HG03432 (cell line): Measurements from ENCODE around the gene ZSCAN26.
A peak's percentile ranks its signal among the peaks of the same experiment; 100 is the strongest.
"Not testable (repeated sequence)": the region's sequence is repeated elsewhere in the genome, so short reads cannot be mapped to it uniquely, and the experiment has no call there.

Experiments
- ATAC-seq: cut with Tn5 transposase; IDR thresholded peaks from one replicate; pipeline ENCODE4 v1.9.1; 2021; ENCODE audit warnings: mild to moderate bottlenecking, moderate library complexity; ENCODE audit not compliant: unreplicated experiment

ZSCAN26 gene

DNA sequence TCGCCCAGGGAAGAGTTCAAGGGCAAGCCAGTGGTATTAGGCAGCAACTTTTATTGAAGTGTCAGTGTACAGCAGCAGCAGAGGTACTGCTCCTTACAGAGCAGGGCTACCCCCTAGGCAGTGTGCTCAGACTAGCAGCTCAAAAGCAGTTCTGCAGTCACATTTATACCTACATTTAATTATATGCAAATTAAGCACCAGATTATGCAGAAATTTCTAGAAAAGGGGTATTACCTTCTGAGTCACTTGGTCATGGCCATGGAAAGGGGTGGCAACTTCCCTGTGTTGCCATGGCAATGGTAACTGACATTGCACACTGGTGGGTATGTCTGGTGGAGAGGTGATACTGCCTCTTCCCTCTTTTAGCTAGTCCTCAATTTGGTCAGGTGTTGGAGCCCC lies 12.8 kb upstream of the ZSCAN26 start:
- ATAC-seq: no peak

DNA sequence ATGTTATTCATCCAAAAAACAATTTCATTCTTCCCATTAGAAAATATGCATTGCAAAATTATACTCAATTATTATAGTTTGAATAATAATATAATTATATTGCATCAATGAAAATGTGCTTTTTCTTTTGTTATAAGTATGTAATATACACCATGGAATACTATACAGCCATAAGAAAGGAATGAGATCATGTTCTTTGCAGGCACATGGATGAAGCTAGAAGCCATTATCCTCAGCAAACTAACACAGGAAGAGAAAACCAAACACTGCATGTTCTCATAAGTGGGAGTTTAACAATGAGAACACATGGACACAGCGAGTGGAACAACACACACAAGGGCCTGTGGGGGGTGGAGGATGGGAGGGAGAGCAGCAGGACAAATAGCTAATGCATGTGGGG lies 9.9 kb upstream of the ZSCAN26 start:
- ATAC-seq: no peak

DNA sequence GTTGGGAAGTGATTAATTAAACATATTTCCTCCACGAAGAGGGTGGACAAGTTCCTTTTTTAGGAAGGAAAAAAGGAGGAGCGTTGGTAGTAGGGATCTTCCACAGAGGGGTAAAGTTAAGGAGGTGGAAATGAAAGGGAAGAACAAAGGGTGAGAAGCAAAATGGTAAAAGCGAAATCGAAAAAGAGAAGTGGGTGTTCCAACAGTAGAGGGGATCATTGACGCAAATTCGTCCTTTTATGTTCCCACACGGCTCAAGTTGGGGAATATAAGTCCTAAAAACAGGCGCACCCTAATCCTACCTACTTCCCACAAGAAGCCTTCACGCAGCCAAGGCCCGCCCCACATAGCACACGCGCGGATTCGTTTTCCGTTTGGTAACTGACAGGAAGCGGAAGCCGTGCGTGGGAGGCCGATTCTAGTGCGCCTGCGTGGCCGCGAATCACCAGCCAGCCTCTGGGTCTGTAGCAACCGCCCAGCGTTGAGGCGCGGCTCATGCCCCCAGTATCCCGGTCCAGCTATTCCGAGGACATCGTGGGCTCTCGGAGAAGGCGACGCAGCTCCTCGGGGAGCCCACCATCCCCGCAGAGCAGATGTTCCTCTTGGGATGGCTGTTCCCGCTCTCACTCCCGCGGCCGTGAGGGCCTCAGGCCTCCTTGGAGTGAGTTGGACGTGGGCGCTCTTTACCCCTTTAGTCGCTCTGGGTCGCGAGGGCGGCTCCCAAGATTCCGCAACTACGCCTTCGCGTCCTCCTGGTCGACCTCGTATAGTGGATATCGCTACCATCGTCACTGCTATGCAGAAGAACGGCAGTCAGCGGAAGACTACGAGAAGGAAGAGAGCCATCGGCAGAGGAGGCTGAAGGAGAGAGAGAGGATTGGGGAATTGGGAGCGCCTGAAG lies 7.8 kb upstream of the ZSCAN26 start, which contains the start of gene NKAPL:
NKAPL (plus strand) TSS at position 421 of the 901 bp plus-strand sequence; CDS start at position 496, 75 bp downstream.
- no peak for ATAC-seq

DNA sequence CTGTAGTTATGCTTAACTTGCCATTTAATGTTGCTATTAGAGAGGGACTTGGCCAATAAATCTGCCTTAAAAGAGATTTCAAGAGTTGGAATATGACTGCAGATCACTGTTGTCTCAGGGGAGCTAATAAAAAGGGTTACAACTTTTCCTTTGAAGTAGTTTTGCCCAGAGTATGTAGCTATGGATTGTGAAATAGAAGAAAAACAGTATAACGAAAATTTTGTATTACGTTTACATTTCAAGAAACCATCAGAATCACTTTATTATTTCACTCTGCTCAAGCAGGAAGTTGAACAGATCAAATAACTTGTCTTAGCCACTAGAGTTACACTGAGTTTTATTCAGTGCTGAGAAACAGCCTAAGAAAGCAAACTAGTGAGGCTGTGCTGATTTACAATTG lies 3.0 kb upstream of the ZSCAN26 start:
- no peak for ATAC-seq

DNA sequence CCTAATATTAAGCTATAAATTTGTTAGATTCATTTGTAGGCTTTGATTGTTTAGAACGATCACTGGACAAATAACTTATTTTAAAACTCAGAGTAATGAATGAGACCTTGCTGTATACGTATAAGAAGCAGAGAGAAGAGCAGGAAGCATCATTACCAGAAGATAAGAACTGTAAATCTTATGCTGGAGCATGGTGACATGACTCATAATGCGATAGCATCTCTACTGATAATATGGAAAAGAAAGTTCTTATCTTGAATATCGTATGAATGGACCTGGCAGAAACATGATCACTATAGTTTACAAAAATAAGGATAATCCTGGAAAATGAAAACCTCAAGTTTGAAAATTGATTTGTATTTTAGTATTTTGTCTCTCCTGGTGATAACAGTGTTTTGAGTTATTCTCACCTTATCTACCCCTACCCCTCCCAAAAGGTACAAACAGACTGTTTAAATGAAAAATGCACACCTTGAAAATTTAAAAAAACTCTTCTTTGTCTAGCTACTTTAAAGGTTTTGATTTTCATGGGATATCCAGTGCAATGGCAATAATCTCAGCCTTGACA lies 2.0 kb upstream of the ZSCAN26 start:
- no peak for ATAC-seq

DNA sequence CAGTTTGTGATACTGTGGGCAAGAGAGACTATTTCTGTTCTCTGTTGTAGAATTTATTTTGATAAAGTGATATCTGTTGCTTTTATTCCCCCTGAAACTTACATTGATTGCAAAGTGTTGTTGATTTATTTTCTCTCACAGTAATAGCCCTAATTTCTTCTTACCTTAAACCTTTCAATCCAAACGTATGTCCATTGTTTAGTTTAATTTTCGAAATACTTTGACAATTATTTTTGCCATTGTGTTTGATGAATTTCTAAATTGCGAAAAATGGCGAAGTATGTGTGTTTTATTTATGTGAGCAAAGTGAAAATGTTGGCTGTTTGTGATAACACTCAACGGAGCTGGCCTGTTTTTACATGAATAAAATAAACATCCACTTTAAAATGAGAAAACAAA lies 381 bp upstream of the ZSCAN26 start:
- no peak for ATAC-seq

DNA sequence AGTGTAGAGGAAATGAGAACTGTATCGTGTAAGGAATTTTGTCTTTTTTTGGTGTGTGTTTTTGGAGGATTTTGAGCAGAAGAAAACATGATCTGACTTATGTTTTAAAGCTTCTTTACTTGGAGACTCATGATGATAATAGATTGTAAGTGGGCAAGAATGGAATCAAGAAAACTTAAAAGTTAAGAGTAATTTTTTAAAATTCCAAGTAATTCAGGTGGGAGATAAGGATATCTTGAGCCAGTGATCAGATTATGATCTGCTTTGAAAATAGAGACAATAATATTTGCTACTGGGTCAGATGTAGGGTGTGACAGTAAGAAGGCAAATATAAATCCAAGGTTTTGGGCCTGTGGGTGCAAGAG lies 734 bp downstream of the ZSCAN26 start:
- no peak for ATAC-seq

DNA sequence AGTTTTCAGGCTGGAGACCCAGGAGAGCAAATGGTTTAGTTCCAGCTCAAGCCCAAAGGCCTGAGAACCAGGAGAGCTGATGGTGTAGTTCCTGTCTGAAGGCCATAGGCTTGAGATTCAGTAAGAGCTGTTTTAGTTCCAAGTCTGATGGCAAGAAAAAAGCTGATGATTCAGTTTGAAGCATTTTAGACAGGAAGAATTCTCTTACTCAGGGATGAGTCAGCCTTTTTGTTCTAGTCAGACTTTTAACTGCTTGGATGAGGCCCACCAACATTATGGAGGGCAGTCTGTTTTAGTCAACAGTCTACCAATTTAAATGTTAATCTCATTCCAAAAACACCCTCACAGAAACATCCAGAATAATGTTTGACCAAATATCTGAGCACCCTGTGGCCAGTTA lies 2.5 kb downstream of the ZSCAN26 start:
- no peak for ATAC-seq

DNA sequence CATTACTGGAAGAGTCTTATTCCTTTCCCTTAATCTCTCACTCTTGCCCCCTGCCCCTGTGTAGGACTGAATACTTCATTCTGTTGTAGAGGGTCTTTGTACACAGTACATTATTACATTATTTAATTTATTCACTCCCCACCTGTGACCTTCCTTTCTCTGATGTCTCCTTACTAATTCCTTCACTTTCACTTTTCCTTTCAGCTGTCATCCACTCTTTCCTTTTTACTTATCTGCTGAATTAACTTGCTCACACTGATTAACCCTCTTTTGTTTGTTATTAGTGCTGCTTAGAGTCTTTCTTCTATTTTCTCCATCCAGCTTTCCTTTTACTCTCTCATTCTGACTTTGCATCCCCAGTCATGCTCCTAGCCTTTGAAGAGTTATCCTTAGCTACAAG lies 7.9 kb downstream of the ZSCAN26 start:
- ATAC-seq: no peak

DNA sequence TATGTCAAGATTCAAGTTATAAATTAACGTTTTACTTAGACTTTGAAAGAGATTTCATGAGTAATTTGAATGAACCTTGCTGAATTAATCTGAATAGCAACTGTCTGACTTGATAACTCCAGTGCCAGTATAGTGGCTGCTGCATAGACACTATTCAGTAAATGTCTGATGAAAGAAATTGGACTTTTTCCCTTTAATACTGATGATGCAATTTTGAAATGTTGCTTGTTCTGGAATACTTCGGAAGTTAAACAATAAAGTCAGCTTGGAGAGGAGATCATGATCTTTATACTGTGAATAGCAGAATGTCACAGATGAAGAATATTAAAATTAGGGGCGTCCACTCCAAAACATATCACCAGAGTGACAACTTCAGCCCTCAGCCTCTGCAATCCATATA lies 10.8 kb downstream of the ZSCAN26 start:
- no peak for ATAC-seq

DNA sequence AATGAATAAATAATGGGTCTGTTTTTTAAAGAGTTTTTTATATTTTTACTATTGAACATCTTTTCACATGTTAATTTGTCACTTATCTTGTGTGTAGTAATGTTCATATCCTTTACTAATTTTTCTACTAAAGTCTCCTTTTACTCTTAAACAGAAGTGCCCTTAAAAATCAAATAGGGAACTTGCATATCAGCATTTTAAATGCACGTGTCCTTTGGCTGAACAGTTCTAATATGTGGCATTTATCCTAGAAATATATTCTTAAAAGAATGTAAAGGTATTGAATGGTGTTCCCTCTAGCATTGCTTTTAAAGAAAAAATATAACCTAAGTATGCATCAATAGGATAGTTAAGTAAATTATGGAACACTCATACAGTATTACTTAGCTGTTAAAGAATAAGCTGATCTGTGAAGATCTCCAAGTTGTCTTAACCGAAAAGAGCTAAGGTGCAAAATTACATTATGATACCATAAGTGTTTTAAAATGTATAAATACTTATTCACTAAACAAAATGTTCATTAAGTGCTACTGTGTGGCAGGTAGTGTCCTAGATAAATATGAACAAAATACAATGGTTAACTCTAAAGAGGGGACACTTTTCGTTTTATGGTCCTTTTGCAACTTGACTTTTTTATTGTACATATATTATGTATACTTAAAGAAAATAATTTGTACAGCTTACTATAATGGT lies 13.8 kb downstream of the ZSCAN26 start:
- ATAC-seq: no peak

DNA sequence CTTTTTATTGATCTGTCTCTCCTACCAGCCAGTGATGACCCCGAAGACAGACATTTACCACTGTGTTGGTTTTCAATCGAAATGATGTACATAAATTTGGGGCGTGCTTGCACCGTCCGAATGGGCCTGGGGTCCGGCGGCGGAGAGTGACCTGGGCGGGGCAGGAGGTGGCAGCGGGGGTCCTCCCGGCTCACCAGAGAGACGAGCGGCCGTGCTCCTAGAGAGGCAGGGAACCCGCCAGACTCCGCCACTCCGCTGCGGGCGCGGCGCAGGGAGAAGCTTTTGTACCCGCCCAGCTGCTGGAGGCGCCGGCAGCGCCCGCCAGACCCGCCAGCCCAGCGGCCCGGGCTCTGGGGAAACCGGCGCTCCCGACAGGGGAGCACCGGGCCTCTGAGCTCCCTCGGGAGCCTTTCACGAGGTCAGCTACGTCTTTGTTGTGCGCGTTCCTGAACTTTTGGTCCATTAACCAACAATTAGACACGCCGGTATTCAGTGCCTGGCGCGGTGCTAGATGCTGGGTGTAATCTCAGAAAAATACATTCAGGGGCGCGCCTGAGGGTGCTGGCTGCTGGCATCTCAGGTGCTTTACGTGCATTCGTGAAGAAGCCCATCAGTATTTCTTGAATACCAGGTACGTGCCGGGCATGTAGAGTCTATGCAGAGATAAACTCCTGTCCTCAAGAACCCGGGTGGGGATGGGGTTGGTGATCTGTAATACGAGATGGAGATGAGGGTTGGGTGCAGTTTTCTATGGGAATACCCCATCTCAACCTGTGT lies 14.5 kb downstream of the ZSCAN26 start, which contains the start of gene PGBD1:
PGBD1 (plus strand) TSS at position 285 of the 777 bp plus-strand sequence. CDS start 2,242 bp downstream, outside the sequence.
- peak; percentile 86 for ATAC-seq

DNA sequence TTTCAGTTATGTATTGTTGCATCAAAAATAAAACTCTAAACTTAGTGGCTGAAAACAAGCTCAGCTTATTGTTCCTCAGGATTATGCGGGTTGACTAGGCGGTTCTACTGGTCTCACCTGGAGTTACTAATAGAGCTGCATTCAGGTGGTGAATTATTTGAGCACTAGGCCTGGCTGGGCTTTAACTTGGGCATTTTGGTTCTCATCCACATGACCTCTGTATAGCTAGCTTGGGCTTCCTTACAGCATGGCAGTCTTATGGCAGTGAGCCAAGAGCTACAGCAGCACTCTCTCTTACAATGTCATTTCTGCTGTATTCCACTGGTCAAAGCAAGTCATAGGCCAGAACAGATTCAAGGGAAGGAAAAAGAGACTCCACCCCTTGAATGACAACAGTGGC lies 16.0 kb downstream of the ZSCAN26 start:
- no peak for ATAC-seq

DNA sequence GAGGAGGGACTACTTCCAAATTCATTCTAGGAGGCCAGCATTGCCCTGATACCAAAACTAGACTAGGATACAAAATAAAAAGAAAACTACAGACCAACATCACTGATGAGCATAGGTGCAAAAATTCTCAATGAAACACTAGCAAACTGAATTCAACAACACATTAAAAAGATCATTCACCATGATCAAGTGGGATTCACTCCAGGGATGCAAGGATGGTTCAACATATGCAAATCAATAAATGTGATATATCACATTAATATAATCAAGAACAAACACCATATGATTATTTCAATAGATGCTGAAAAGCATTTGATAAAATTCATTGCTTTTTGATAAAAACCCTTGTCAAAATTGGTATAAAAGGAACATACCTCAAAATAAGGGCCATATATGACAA lies 24.6 kb downstream of the ZSCAN26 start:
- no peak for ATAC-seq

DNA sequence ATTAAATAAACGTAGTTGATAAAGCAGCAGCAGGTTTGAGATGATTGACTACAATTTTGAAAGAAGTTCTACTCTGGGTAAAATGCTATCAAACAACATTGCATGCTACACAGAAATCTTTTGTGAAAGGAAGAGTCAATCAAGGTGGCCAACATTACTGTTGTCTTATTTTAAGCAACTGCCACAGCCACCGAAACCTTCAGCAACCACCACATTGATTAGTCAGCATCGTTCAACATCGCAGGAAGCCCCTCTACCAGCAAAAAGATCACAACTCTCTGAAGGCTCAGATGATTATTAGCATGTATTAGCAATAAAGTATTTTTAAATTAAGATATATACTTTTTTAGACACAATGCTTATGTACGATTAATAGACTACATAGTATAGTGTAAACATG lies 28.4 kb downstream of the ZSCAN26 start:
- ATAC-seq: no peak

DNA sequence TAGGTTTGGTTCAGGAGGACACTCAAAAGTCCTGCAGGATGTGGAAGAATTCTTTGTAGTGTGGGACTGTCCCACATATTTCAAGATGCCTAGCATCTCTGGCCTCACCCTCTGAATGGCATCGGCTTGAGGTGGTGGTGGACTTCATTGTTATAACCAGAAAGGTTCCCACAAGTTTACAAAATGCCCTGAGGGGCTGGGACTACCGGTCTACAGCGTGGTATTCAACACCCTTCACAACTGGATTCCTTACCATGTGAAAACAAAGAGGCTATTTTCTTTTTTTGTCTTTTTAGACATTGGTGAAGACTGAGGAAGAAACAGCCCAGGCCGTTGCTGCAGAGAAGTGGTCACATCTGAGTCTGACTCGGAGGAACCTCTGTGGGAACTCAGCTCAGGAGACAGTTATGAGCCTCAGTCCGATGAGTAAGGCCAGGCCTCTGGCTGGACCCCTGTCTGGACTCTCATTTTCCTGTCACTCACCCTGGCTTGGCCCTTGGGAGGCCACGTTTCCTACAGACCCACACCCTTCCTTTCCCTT lies 29.6 kb downstream of the ZSCAN26 start:
- ATAC-seq: no peak

DNA sequence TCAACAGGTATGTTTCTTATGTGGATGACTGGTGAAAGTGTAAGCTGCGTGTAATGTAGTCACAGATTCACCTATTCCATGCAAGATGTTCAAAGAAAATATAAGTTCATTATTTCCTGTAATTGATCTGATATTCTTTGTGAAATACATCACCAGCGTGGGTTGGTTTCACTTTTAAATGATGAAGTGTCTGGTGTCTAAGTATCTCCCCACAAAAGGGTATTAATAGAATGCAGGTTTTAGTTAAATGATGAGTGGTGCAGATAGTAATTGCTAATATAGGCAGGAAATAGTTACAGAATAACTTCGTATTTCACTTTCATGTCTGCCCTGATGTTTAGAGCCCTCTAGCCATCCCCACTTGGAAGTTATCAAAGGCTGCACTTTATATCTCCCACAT lies 36.6 kb downstream of the ZSCAN26 start:
- ATAC-seq: peak; percentile 89

DNA sequence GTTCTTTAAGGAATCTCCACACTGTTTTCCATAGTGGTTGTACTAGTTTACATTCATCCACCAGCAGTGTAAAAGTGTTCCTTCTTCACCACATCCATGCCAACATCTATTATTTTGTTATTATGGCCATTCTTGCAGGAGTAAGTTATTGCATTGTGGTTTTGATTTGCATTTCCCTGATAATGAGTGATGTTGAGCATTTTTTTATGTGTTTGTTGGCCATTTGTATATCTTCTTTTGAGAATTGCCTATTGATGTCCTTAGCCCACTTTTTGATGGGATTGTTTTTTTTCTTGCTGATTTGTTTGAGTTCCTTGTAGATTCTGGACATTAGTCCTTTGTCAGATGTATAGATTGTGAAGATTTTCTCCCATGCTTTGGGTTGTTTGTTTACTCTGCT lies 39.4 kb downstream of the ZSCAN26 start:
- ATAC-seq: not testable (repeated sequence)

DNA sequence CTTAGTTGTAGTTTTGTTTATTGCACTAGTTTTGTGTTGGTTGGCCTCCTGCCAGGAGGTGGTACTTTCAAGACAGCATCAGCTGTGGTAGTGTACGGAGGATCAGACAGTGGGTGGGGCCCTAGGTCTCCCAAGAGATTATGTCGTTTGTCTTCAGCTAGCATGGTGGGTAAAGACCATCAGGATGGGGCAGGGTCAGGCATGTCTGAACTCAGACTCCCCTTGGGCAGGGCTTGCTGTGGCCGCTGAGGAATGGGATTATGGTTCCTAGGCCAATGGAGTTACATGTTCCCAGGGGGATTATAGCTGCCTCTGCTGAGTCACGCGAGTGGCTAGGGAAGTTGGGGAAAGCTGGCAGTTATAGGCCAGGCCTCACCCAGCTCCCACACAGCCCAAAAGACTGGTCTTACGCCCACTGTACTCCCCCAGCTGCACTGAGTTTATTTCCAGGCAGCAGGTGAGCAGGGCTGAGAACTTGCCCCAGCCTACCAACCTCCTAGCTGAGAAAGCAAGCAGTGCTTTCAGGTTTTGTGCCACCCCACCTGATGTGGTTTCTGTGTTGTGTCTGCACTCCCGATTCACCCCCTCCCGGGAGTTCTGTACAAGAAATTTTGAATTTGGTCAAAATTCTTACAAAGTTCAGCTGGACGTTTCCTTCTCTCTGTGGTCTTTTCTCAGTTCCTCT lies 44.3 kb downstream of the ZSCAN26 start:
- no peak for ATAC-seq

DNA sequence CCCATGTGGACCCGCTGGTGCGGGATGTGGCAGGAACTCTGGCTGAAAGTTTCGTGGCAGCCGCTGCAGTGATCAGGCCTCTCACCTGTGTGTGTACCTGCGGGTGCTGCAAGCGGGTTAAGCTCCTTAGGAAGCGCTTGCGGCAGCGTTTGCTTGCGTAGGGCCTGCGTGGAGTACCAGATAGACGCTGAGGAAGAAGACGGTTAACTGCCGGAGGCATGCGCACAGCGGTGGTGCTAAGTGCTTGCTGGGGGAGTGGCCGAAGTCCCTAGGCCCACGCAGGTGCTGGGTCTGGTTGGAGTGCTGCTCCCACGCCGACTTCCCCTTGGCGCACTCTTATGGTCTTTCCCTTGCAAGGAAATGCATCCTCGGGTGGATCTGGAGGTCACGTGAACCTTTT lies 46.0 kb downstream of the ZSCAN26 start:
- no peak for ATAC-seq
